ENCODE data around the gene DOP1A. TPM values are rescaled to one million over a fixed set of nuclear protein-coding genes. Genes with fewer than 3 reads are reported as not detected.

Gene DOP1A
- total RNA-seq, 1 experiment from 2014 or later, result 17.0 TPM

- Mint-ChIP-seq H3K4me3 (no peak overlapping the region), H3K4me1 (peaks cover 39 to 41% of the 10 kb centered on the region in 2 experiments), H3K27ac (no peak overlapping the region), H3K27me3 (ENCODE audit: low read depth) (no peaks in the 10 kb centered on the region), H3K9me3 (no peaks in the 10 kb centered on the region; a peak in 1 of 5 replicates), H3K36me3 (ENCODE audit: insufficient read depth in 1 of 3, low read depth in 3 of 3) (peaks cover 2 to 17% (median 17%) of the 10 kb centered on the region in 3 experiments; a peak in 6 of 7 replicates)
- no peak for DNase-seq
- H3K79me1 ChIP-seq (ENCODE audit: insufficient read depth, low read depth, low read length, poor library complexity, severe bottlenecking), result no peaks in the 10 kb centered on the region
- no peak overlapping the region for H3K14ac ChIP-seq (ENCODE audit: insufficient read depth, low read length)
- H2BK20ac ChIP-seq (ENCODE audit: low read depth, low read length, poor library complexity, severe bottlenecking), result no peak overlapping the region
- TF ChIP-seq CTCF (conservative IDR thresholded peaks at IDR 0.05), result no peak
- no peak overlapping the region for H3K4ac ChIP-seq (ENCODE audit: low read depth, low read length)
- peaks cover 3% of the 10 kb centered on the region for H3K23me2 ChIP-seq (ENCODE audit: insufficient read length, low read depth, low read length, poor library complexity, severe bottlenecking)
- no peak overlapping the region for H3T11ph ChIP-seq (ENCODE audit: low read length)
- no peak overlapping the region for H2BK15ac ChIP-seq (ENCODE audit: low read depth, low read length)
- no peak overlapping the region for H4K5ac ChIP-seq (ENCODE audit: insufficient read length, low read depth, low read length)
- no peak overlapping the region for H4K8ac ChIP-seq (replicated peaks; ENCODE audit: insufficient read length, low read depth, low read length)
- H3K4me1 ChIP-seq (ENCODE audit: insufficient read depth, low read length), result no peaks in the 10 kb centered on the region
- H2AK5ac ChIP-seq (ENCODE audit: insufficient read length, low read length), result no peak overlapping the region
- no CpG with 5 or more reads among the region's 2 CpGs for WGBS (ENCODE audit: extremely low coverage, insufficient read length, low lambda C conversion rate)
- no peak overlapping the region for H3K9ac ChIP-seq (ENCODE audit: extremely low read depth, insufficient read length, low read length)
- H3K4me2 ChIP-seq (ENCODE audit: insufficient read depth, insufficient read length, low read length), result no peak overlapping the region
- H4K91ac ChIP-seq (ENCODE audit: insufficient read length, low read depth, low read length), result no peak overlapping the region
- H2AFZ ChIP-seq (ENCODE audit: low read length), result no peak overlapping the region
- H3K9me3 ChIP-seq (ENCODE audit: control insufficient read depth, low read depth, low read length), result no peaks in the 10 kb centered on the region
- no peaks in the 10 kb centered on the region for H4K20me1 ChIP-seq (ENCODE audit: control insufficient read depth, insufficient read depth, insufficient read length)
- no peaks in the 10 kb centered on the region for H3K27me3 ChIP-seq (ENCODE audit: insufficient read depth, low read length)
- no peak overlapping the region for H3K23ac ChIP-seq (ENCODE audit: insufficient read length, low read depth, low read length)
- H3K18ac ChIP-seq (ENCODE audit: insufficient read length, low read depth, low read length), result no peak overlapping the region
- no peak overlapping the region for H2BK12ac ChIP-seq (ENCODE audit: insufficient read length, low read depth, low read length)
- H3K56ac ChIP-seq (ENCODE audit: insufficient read length, low read depth, low read length), result no peak overlapping the region
- no peak overlapping the region for H2BK120ac ChIP-seq (ENCODE audit: low read depth, low read length, poor library complexity, severe bottlenecking)
- no peak overlapping the region for H2BK5ac ChIP-seq (ENCODE audit: insufficient read length, low read length)
- no peak overlapping the region for H3K27ac ChIP-seq (ENCODE audit: insufficient read length, low read depth, low read length)
- 0 out of 2 replicates have a peak, but pooled peaks cover 1% of the 10 kb centered on the region for H3K79me2 ChIP-seq (ENCODE audit: insufficient read depth, low read length)
These were observed 5.3 kb downstream of the DOP1A start for GRCh38 chr6:83072726-83073125.

All from H9 (cell line).